ENCODE measurements around the gene TRMT10A. TPM values are rescaled to one million over a fixed set of nuclear protein-coding genes. Genes with fewer than 3 reads are reported as not detected.

TRMT10A gene
- total RNA-seq, 1 experiment from 2014 or later = 4.6 TPM

GRCh38 chr4:99594818-99595217 is 31.0 kb upstream of the TRMT10A start:
- Mint-ChIP-seq H3K27me3 (ENCODE audit: low read depth) (no peaks in the 10 kb centered on the region), H3K36me3 (ENCODE audit: insufficient read depth in 1 of 3, low read depth in 3 of 3) (no peaks in the 10 kb centered on the region), H3K27ac (no peak overlapping the region), H3K4me3 (no peak overlapping the region), H3K4me1 (no peaks in the 10 kb centered on the region), H3K9me3 (no peaks in the 10 kb centered on the region)
- Histone ChIP-seq H2AK5ac (ENCODE audit: insufficient read length, low read length) (no peak overlapping the region), H4K8ac (replicated peaks; ENCODE audit: insufficient read length, low read depth, low read length) (no peak overlapping the region), H3K14ac (ENCODE audit: insufficient read depth, low read length) (no peak overlapping the region), H3K27ac (ENCODE audit: insufficient read length, low read depth, low read length) (no peak overlapping the region), H3K79me2 (ENCODE audit: insufficient read depth, low read length) (no peaks in the 10 kb centered on the region), H3K9me3 (ENCODE audit: control insufficient read depth, low read depth, low read length) (no peaks in the 10 kb centered on the region), H2BK20ac (ENCODE audit: low read depth, low read length, poor library complexity, severe bottlenecking) (no peak overlapping the region), H2BK15ac (ENCODE audit: low read depth, low read length) (no peak overlapping the region), H4K20me1 (ENCODE audit: control insufficient read depth, insufficient read depth, insufficient read length) (no peaks in the 10 kb centered on the region), H3K27me3 (ENCODE audit: insufficient read depth, low read length) (no peaks in the 10 kb centered on the region), H2BK12ac (ENCODE audit: insufficient read length, low read depth, low read length) (no peak overlapping the region), H2BK120ac (ENCODE audit: low read depth, low read length, poor library complexity, severe bottlenecking) (no peak overlapping the region), H4K5ac (ENCODE audit: insufficient read length, low read depth, low read length) (no peak overlapping the region), H2AFZ (ENCODE audit: low read length) (no peak overlapping the region), H2BK5ac (ENCODE audit: insufficient read length, low read length) (no peak overlapping the region), H4K91ac (ENCODE audit: insufficient read length, low read depth, low read length) (no peak overlapping the region), H3K23ac (ENCODE audit: insufficient read length, low read depth, low read length) (no peak overlapping the region), H3K4me1 (ENCODE audit: insufficient read depth, low read length) (no peaks in the 10 kb centered on the region), H3K4ac (ENCODE audit: low read depth, low read length) (no peak overlapping the region), H3K79me1 (ENCODE audit: insufficient read depth, low read depth, low read length, poor library complexity, severe bottlenecking) (no peaks in the 10 kb centered on the region), H3K4me2 (ENCODE audit: insufficient read depth, insufficient read length, low read length) (no peak overlapping the region), H3K18ac (ENCODE audit: insufficient read length, low read depth, low read length) (no peak overlapping the region), H3T11ph (ENCODE audit: low read length) (no peak overlapping the region), H3K9ac (ENCODE audit: extremely low read depth, insufficient read length, low read length) (no peak overlapping the region), H3K23me2 (ENCODE audit: insufficient read length, low read depth, low read length, poor library complexity, severe bottlenecking) (no peaks in the 10 kb centered on the region), H3K56ac (ENCODE audit: insufficient read length, low read depth, low read length) (no peak overlapping the region)
- no peak for TF ChIP-seq CTCF (conservative IDR thresholded peaks at IDR 0.05)
- WGBS (ENCODE audit: extremely low coverage, insufficient read length, low lambda C conversion rate) = no CpG with 5 or more reads among the region's 2 CpGs
- no peak for DNase-seq

Measured in H9 (cell line).